Astrocyte (in vitro differentiated cells and primary cell): ENCODE data around the gene ZBTB45.

ENCODE experiments used
- CTCF ChIP-seq: IDR thresholded peaks from 2 replicates; pipeline ENCODE4 v1.5.1; 2011; ENCODE audit warnings: low read depth, mild to moderate bottlenecking, inconsistent platforms, low read length, moderate library complexity; ENCODE audit not compliant: insufficient read depth
- EZH2 ChIP-seq: IDR thresholded peaks from 2 replicates; pipeline ENCODE4 v1.6.1; 2012; ENCODE audit warnings: mild to moderate bottlenecking, low read length, inconsistent platforms; ENCODE audit not compliant: insufficient read depth

DNA sequence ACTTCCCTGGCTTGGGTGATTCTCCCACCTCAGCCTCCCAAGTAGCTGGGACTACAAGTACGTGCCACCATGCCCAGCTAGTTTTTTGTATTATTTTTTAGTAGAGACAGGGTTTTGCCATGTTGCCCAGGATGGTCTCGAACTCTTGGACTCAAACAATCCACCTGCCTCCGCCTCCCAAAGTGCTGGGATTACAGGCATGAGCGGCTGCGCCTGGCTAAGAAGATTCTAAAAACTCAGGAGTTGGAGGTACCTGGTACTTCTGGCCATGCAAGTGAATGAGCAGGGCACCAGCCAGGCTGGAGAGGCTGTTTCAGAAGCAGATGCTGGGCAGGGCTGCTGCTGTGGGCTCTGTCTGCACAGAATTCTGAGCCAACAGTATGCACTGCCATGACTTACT, 47.4 kb upstream of the ZBTB45 start:
- TF ChIP-seq CTCF (no peak), EZH2 (no peak)
